ENCODE data around the gene CNTN4. TPM values are rescaled to one million over a fixed set of nuclear protein-coding genes. Genes with fewer than 3 reads are reported as not detected.

Gene CNTN4
- total and polyA plus RNA-seq, 2 of the 8 experiments (the other 6 are each of a cell fraction or from before 2014, with no cell fraction given), result 0.41 to 2.2 TPM

GRCh38 chr3:2993736-2994135 lies 895.1 kb downstream of the CNTN4 start (continued):
- TF ChIP-seq SRF (IDR thresholded peaks at IDR 0.05; ENCODE audit: low read depth, low read length), result no peak
- TF ChIP-seq SIX5 (IDR thresholded peaks at IDR 0.05; ENCODE audit: low read depth, low read length), result no peak
- no peak for TF ChIP-seq TEAD4 (IDR thresholded peaks at IDR 0.05; ENCODE audit: low read depth, low read length)
- no peak for TF ChIP-seq CEBPB (IDR thresholded peaks at IDR 0.05; ENCODE audit: low read depth, low read length)
- TF ChIP-seq BCL11A (IDR thresholded peaks at IDR 0.05; ENCODE audit: low read depth in 2 of 2, low read length in 2 of 2), result no peak
